SK-N-SH treated with all-trans-retinoic acid at 6 μM for 48 hours (cell line): ENCODE results near the gene CARD14.

Experiments used
- ARNTL ChIP-seq: fragments of 450-650 bp; formaldehyde crosslinking; IDR thresholded peaks from 2 replicates; pipeline ENCODE4 v1.5.0; 2020; ENCODE audit warnings: low read depth, mild to moderate bottlenecking, moderate library complexity, borderline replicate concordance
- PATZ1 ChIP-seq: fragments of 250-450 bp; sonication (Bioruptor Pico); IDR thresholded peaks from 2 replicates; pipeline ENCODE4 v1.8.0; 2020; ENCODE audit warnings: mild to moderate bottlenecking, moderate library complexity, borderline replicate concordance
- PPARA ChIP-seq: fragments of 250-450 bp; sonication (Bioruptor Pico); IDR thresholded peaks from 2 replicates; pipeline ENCODE4 v1.5.0; 2020; ENCODE audit warnings: mild to moderate bottlenecking, borderline replicate concordance
- RARB ChIP-seq: fragments of 250-450 bp; sonication (Bioruptor Pico); IDR thresholded peaks from 2 replicates; pipeline ENCODE4 v1.8.0; 2021; ENCODE audit warnings: mild to moderate bottlenecking, moderate library complexity
- ZFP3 ChIP-seq: fragments of 250-450 bp; sonication (Bioruptor Pico); IDR thresholded peaks from 2 replicates; pipeline ENCODE4 v1.5.0; 2020; ENCODE audit warnings: mild to moderate bottlenecking, moderate library complexity

- TF ChIP-seq ZFP3 (no peak), ARNTL (no peak), PPARA (CRISPR knock-in tag) (no peak), RARB (CRISPR knock-in tag) (no peak), PATZ1 (CRISPR knock-in tag) (no peak)
Measured at GRCh38 chr17:80213643-80213975, 43.8 kb downstream of the CARD14 start.
